Inflammatory macrophage treated with lipopolysaccharide for 1 hour (primary cell): ENCODE data around the gene MYO18A.
"Not testable (repeated sequence)": the region's sequence is repeated elsewhere in the genome, so short reads cannot be mapped to it uniquely, and the experiment has no call there.

ENCODE experiments used
- DNase-seq, 2 donors: peaks; one replicate each; pipeline ENCODE4 v3.0.0-alpha.2; 2020 to 2022

MYO18A gene

DNA sequence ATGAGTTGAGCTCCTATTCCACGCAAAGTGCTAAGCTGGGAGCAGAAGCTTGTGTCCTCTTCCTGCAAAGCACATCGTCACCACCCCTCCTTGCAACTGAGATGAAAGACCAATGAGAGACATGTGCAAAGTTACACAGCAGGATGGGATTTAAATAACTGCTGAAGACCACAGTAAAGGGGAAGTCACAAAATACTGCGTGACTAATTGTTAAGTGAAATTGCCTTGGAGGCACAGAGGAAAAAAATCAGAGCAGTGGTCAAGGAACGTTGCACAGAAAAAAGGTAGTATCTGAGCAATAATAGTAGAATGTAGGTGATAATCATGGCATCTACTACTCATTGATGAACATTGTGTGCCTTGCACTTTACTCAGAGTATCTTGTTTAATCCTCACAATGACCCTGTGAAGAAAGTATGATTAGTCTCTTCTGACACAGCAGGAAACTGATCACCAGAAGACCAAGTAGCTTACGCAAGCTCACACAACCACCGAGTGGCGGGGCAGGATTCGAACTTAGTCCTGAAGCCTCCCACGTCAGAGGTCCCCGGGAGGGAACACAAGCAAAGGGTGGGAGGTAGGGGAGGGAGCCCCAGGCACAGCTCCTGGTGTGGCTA lies 15.4 kb upstream of the MYO18A start:
- DNase-seq = peak; percentile 81 to 86

DNA sequence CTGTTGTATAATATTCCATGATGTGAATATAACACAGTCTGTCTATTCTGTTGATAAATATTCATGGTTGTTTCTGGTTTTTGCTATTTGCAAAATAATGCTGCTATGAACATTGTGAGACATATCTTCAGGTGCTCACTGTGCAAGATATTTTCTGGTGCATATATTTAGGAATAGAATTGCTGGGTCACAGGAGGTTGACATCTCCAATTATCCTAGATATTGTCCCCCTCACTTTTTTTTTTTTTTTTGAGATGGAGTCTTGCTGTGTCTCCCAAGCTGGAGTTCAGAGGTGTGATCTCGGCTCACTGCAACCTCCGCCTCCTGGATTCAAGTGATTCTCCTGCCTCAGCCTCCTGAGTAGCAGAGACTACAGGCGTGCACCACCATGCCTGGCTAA lies 14.5 kb upstream of the MYO18A start:
- DNase-seq = no peak

DNA sequence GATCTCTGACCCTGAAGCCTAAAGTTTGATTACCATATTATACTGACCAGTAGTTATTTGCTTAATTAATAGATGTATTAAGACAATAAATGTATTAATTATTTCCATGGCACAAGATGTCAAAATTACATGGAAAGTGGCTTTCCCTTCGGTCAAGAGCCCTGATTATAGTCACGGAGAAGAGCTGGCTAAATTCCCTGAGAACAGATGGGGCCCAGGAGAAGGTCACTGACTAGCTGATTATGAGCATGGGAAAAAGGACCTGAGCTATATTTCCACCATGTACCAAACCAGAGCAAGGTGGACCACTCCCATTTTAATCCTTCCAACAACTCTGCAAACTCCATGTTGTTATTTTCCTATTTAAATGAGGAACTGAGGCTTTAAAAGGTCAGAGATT lies 12.9 kb upstream of the MYO18A start:
- DNase-seq = no peak

DNA sequence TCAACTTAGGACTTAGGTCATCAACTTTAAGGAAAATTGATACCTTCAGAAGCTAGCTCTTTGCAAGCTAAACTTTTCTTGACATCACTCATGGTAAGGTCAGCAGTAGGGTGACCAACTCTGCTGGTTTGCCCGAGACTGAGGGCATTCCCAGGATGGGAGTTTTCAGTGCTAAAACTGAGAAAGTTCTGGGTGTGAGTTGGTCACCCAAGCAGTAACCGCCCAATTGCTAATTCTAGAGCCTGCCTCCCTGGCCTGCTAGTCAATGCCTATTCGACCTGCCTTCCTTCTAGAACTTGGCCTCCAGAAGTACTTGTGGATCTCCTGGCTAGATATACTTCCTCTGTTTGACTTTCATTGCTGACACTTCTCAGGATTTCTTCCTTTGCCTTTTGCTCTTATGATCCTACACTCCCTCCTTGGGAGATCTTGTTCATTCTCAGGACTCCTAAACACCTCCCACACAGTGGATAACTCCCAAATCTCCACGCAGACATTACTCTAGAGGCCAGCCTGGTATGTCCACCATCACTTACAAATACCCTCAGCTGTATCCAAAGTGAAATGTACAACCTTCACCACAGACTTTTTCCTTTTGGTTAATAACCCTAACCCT lies 10.5 kb upstream of the MYO18A start:
- no peak for DNase-seq

DNA sequence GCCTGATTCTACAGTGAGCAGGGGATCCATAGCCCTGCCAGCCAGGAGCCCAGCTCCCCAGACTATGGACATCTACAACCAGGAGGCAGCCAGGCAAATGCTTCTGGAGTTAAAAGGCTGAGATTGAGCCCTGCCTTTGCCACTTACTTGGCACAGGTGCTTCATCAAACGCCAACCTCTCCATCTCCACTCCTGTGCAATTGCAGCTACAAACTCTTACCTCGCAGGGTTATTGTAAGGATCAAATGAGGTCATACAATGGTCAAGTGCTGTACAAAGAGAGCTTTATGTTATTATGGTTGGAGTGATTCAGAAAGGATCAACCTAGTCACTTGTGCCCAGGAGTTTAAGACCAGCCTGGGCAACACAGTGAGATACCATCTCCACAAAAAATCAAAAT lies 9.8 kb upstream of the MYO18A start:
- no peak for DNase-seq

DNA sequence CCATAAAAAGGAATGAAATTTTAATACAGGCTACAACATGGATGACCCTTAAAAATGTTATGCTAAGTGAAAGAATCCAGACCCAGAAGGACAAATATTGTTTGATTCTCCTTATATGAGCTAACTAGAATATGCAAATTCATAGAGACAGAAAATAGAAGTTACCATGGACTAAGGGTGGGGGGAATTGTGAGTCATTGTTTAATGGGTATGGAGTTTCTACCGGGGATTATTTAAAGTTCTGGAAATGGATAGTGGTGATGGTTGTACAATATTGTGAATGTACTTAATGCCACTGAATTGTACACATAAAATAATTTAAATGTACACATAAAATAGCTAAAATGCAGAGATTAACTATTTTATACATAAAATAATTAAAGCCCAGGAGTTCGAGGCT lies 9.2 kb upstream of the MYO18A start:
- DNase-seq = no peak

DNA sequence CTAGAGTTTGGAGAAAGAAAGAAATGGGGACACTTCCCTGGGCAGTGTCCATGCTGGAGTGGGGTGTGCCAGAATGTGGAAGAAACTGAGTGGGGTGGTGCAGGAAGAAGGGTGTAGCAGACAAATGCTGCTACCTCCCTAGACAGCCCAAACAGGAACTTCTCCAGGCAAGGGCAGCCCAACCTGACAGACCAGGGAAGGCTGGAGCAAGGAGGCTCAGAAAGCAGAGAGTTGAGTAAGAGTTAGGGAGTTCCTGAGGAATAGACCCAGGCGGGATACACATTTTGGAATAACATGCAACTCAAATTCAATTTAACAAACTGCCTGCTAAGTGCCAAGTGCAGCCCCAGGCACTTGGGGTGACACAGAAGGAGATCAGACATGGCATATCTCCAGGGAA lies 1.0 kb upstream of the MYO18A start:
- DNase-seq = peak in 1 of 2 donors; percentile 6

DNA sequence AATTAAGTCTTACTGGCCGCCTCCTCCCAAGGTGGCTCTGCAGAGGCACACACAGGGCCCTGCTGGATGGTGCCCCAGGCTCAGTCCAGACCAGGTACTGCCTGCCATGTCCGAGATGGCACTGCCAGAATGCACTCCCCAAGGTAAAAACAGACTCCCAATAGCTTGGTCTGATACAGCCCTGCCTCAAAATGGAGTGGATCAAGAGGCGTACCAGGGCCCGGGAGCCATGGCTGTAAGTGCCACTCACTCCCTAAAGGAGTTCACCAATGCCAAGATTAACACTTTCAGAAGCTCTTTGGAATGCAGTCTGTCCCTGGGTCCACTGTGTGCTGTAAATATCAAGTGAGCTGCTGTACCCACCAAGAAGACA lies 576 bp upstream of the MYO18A start:
- no peak for DNase-seq

DNA sequence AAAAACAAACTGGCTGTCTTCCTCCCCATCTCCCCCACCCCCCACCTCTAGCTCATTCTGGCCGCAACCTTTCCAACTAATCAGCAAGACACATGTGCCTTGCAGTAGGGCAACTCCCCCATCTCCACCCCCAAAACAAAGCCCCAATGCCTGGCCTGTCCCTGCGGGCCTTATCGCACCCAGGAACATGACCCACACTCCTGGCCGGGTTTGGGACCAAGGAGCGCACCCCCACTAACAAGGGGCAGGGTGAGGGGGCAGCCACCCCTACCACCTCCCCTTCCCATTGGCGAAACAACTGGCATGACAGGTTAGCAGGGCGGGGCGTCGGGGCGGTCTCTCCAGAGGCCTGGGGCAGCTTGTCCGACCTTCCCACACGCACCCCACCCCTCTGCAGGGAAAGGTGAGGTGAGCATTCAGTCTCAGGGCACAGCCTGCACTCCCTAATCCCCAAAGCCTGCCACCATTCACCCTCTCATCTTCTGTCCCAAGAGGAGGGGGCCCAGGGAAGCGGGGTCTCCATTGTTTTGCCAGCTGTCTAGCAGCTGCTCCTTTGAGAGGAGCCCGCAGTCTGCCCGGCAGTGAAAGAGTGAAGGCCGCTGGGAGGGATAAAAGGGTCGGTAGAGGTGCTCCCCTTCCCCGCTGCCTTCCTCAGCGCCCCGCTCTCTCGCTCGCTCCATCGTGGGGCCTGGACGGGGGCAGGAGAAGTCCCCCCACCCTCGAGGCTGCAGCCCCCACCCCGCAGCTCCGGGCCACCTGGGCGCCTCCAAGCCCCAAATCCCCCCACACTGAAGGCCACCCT lies 765 bp downstream of the MYO18A start:
- DNase-seq = no peak

DNA sequence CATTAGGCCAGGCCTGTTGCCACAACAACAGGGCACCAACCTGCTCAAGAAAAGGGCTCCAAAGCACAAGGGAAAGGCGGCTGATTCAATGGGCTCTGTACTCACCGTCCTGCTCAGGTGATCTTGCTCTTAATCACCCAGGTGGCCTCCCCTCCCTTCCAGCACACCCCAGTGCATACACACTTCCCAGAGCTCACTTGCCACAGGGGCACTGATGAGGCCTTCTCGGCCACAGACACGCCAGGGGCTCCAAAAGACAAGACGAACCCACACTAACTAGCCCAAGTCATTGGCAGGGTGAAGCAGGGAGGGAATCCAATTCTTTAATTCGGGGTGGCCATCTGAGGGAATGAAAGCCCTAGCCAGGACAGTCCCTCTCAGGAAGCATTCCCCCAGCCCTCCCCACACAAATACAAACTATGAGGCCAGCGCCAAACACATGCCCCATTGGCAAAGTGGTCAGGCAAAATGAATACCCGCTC lies 1.4 kb downstream of the MYO18A start:
- no peak for DNase-seq

DNA sequence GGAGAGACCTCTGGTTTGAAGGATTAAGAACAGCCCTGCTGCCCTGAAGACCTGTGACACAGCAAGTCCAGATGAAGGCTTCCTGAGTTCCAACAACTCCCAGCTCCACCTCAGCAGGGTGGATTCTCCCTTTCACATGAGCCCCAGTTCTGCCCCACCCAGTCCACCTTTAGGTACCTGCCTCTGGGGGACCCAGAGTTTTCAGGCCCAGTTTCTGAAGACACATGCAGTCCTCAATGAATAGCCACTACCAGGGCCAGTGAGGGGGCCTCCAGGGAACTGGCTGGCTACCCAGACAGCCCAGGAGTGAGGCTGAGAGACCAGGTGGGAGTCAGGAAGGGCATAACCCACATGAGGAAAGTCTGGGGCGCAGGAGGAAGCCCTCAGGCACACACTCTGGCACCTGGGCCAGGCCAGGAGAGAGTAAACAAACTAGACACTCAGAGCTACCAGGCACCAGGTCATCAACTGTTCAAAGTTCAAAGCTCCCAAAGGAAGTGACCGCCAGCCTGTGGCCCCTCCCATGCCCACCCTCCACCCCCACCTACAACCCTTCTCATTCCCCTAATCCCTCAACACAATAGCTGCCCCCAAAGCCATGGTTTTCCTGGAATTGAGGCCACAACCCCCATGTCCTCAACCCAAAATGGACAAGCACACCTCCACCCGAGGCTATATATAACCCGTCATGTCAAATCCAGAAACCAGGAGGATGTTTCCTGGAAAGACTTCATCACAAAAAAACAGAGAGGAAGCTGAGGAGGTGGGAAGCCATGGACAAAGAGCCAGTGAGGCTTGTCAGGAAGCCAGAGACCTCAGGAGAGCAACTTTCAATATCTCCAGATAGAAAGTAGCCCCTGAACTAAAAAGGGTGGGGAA lies 2.1 kb downstream of the MYO18A start:
- no peak for DNase-seq

DNA sequence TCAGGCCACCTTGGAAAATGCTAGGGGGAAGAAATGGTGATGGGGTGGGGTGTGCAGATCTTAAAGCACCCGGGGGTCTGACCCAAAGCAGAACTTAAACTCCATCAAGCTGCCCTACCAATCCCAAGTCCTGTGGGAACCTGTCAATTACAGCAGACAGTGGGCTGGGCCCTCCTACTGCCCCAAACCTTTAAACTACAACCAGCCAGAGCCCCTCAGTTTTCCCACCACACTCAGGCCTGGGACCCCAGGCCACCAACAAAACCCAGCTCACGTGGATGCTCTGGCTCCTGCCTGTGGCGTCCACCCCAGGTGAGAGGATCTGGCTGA lies 2.7 kb downstream of the MYO18A start:
- no peak for DNase-seq

DNA sequence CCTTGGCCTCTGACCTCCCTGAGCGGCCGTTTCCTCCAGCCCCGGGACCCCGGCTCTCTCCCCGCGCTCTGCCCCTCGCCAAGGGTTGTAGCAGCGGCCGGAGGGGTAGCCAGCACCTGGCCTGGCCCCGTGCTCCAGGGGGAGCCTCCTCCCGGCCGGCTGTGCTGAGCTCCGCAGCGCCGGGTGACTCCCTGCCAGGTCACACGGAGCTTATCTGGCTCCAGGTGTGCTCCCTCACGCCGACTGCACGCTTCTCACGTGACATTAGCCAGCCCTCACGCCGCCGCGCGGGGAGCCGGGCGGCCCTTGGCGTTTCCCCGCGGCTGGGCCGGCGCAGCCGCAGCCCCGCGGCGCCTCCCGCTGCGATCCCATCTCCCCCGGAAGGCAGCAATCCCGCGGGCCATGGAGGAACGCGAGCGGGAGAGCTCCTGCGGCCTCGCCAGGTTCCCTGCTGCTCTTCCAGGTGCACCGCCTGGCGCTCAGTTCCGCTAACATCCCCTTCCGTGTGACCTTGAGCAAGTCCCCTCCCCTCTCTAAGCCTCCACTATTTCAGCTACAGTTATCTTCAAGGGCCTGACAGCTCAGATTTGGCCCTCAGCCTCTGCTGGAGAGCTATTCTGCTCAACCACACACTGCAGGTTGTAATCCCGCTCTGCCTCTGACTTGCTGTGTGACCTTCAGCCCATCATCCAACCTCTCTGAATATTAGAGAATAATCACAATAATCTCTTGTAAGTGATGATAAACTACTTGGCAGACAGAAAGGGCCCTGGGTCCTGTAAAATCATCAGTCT lies 3.4 kb downstream of the MYO18A start:
- no peak for DNase-seq

DNA sequence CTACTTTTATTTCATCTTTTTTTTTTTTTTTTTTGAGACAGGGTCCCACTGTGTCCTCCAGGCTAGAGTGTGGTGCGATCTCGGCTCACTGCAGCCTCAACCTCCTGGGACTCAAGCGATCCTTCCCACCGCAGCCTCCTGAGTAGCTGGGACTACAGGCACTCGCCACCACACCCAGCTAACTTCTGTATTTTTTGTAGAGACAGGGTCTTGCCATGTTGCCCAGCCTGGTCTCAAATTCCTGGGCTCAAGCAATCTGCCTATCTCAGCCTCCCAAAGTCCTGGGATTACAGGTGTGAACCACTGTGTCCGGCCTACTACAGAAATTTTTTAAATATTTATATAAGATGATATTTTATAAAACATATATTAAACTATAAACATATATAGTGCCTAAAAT lies 4.8 kb downstream of the MYO18A start:
- no peak for DNase-seq

DNA sequence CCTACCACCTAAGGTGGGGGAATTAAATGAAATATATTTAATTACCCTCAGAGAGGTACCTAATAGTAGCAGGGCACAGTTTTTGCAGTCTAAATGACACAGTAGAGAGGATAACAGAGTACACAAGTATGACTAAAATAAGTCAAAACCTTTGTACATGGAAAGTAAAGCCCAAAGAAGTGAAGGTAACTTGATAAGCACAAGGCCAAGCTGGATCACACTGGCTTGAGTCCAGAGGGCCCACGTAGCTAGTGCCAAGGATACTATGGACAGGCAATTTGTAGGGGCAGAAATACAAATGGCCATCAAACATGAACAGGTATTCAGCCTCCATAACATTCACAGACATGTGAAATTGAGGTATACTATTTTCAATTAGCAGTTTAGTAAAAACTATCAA lies 7.6 kb downstream of the MYO18A start:
- no peak for DNase-seq

DNA sequence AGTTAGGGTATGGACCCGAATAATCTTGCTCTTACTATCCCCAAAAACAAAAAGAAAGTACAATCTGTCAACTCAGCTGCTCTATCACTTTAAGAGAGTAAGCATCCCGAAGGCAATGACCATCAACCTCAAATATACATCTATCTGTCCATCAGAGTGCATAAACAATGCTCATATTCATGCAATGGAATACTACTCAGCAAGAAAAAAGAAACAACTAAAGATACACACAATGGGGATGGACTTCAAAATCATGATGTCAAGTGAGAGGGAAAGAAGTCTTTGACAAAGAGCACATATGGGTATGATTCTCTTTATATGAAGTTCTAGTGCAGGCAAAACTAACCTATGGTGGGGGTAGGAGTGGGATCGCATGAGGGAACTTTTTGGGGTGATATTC lies 9.5 kb downstream of the MYO18A start:
- no peak for DNase-seq

DNA sequence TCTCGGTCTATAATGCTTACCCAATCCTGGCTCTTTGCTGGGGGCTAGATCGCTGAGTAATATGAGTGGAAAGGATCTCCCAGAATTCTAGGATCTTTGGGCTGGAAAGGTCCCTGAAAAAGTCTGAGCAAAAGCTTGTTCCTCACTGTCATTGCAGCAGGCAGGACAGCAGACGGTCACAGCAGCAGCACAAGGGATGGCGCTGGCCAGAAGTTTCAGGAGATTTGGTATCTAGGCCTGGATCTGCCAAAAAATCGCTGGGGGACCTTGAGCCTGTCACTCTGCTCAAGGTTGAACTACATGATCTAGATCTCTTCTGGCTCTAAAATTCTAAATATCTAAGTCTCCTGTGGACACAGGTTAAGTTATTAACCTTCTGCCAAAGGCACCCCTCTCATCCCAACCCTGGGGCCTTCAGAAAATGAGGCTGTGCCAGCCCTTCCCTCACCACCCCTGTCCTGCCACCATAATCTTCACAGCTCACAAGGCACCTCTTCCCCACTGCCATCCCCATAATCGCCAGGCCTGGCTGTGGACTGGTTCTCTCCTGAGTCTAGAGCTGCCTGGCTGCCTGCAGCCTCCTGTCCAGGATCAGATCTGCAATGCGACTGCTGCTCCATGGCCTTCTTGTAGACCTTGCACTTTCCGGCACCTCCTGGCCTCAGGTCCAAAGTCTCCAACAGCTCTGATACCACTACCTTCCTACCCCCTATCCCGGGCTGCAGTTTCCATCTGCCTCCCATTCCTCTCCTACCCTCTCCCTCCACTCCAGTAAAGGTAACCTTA lies 10.2 kb downstream of the MYO18A start:
- no peak for DNase-seq

DNA sequence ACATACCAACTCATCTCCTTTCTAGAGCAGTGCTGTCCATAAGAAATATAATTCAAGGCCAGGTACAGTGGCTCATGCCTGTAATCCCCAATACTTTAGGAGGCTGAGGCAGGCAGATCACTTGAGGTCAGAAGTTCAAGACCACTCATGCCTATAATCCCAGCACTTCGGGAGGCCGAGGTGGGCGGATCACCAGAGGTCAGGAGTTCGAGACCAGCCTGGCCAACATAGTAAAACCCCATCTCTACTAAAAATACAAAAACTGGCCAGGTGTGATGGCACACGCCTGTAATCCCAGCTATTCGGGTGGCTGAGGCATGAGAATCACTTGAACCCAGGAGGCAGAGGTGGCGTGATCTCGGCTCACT lies 11.5 kb downstream of the MYO18A start:
- not testable (repeated sequence) for DNase-seq

DNA sequence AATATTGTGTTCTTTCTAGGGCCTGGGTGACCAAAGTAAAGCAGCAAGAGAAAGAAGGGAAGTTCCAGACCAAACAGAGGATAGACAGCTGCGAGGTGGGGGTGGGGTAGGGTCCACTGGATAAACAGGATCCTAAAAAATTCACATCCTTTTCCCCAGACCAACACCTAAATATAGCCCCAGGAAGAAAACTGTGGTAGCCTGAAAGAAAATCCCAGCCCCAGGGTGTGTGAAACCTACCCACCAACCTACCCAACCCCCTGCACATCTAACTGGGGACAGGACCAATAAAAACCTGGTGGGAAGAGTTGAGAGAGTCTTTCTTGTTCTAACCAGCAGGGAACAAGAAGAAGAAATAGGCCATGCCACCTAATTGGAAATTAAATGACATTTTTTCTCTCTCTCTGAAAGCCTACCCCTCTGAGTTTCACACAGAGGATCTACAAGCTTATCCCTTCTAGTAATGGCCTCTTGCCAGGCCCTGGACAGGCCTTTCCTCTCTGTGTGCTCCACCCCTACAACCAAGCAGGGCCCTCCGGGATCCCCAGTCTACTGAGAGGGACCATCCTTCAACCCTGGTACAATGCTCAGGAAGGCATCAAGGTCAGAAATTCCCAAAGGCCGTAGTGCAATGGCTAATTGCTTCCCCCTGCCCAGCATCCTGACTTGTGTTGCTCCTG lies 12.0 kb downstream of the MYO18A start:
- no peak for DNase-seq

DNA sequence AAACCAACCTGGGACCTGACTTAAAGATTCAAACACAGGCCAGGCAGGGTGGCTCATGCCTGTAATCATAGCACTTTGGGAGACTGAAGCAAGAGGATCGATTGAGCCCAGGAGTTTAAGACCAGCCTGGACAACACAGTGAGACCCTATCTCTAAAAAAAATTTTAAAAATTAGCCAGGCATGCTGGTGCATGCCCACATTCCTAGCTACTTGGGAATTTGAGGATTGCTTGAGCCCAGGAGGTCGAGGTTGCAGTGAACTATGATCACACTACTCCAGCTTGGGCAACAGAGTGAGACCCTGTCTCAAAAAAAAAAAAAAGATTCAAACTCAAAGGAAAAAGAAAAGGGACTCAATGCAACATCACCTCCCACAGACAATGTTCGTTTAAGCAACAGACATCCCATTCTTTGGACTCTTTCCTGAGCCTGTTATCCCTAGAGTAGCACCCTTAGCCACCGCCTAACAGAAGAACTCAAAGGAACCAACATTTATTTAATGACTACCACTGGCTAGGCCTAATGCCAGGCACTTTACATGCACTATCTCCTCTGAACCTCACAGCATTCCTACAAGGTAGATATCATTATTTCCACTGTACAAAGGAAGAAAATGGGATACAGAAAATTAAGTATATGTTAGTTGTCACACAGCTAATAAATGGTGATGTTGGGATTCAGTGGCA lies 12.7 kb downstream of the MYO18A start:
- no peak for DNase-seq

DNA sequence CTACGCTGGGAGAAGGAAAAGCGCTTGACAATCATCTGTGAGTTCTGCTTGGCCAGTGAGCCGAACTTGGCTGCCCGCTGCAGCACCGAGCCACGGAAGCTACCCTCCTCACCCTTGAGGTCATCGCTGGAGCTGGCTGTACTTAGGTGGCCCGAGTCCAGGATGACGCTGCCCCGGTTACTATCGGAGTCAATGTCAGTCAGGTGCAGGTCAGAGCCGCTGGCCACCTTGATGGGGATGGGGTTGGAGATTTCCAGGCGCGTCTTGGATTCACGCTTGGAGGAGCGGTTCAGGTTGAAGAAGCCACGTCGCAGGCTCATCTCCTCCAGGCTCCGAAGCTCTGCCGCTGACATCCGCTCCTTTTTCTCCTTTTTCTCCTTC lies 13.7 kb downstream of the MYO18A start:
- no peak for DNase-seq
